Stimulated activated effector memory CD8-positive, alpha-beta T cell treated with anti-CD3 and anti-CD28 coated beads, Interleukin-12 subunit alpha, Interleukin-12 subunit beta, amount 100 ng/mL, for 72 hours (primary cell): ENCODE measurements around the gene ARTN.
A peak's percentile ranks its signal among the peaks of the same experiment; 100 is the strongest.

ENCODE experiments used
- ATAC-seq: fragments of 150-1000 bp; cut with Tn5 transposase; 2 replicates; pipeline ENCODE4 v1.10.0; 2021
- DNase-seq, 2 donors: peaks; one replicate each; pipeline ENCODE4 v3.0.0; 2021 to 2022; ENCODE audit warnings: low spot score in 2 of 2
- H3K27ac Mint-ChIP-seq: one replicate; pipeline ENCODE4 v1.8.0; 2022; ENCODE audit warnings: mild to moderate bottlenecking, mixed read lengths
- H3K36me3 Mint-ChIP-seq: one replicate; pipeline ENCODE4 v1.8.0; 2022; ENCODE audit warnings: mild to moderate bottlenecking, mixed read lengths
- H3K4me1 Mint-ChIP-seq: one replicate; pipeline ENCODE4 v1.8.0; 2022; ENCODE audit warnings: mixed read lengths
- H3K4me3 Mint-ChIP-seq: one replicate; pipeline ENCODE4 v1.8.0; 2022; ENCODE audit warnings: mild to moderate bottlenecking, mixed read lengths
- H3K9me3 Mint-ChIP-seq: one replicate; pipeline ENCODE4 v1.8.0; 2022; ENCODE audit warnings: mixed read lengths

Gene ARTN

DNA sequence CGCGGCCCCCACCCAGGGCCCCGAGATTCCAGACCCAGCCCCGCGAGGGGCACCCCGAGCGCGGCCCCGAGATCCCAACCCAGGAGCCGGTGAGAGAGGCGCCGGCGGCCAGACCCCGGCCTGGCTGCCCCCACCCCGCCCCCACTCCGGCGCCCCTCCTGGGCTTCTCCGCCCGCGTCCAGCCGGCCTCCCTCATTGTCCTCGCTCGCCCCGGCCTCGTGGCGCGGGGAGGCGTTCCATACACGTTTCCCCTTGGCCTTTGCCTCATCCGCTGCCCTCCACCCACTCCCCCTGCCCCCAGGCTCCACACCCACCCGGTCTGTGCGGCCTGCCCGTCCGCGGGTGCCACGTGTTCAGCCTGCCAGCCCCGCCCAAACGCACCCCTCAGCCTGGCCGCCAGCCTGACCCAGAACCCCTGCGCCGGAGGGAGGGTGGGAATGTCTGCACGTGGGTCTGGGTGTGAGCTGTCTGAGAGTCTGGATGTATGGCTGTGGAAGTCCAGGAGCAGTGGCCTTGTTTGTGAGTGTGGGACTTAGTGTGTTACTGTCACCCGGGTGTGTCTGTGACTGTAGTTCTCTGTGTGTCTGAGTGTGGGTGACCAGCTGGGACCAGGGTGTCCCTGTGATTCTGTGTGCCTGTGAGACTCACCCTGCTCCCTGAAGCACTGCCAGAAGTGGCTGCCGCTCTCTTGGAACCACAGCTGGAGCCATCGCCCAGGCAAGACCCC is 46.1 kb downstream of the ARTN start:
- peak overlapping the region; percentile 81 for H3K4me3 Mint-ChIP-seq
- H3K36me3 Mint-ChIP-seq: peaks cover 44% of the 10 kb centered on the region
- H3K27ac Mint-ChIP-seq: peak overlapping the region; percentile 90
- no peaks in the 10 kb centered on the region for H3K9me3 Mint-ChIP-seq
- peak; percentile 34 to 68 for DNase-seq
- peaks cover 65% of the 10 kb centered on the region for H3K4me1 Mint-ChIP-seq
- ATAC-seq: peak; percentile 43

DNA sequence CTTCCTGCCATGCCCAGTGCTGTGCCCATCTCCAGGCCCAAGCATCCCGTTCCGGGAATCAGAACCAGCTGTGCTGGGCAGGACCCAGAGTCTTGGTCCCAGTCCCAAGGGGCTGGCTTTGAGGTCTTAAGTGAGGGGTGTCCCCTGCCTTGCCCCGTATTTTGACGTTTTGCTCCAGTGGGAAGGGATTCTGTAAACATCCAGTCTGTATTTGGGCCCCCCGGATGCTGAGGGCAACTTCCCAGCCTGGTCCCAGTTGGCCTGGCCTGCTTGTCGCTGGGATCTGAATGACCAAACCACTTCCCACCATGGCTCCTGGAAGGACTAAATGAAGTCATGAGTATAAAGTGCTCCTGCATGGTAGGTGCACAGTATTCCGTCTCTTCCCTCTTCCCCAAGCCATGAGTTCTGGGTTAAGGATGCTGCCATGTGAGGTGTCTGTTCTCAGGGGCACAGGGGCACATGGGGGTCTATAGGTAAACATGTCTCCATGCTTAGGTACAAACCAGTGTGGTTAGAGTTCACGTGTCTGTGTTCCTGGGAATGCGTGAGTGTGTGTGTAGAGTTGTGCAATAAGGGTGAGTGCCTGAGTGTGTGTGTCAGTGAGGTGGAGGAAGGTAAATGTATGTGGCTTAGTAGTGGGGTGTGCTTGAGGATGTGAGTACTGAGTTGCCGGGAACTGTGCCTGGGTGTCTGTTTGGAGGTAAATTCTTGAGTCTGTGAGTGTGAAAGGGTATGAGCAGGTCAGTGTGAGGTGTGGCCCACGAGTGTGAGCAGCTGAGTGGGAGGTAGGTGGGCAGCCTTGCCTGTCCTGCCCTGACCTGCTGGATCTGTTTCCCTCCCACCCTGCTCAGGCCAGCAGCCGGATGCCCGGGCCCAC is 46.9 kb downstream of the ARTN start:
- Mint-ChIP-seq H3K36me3 (peaks cover 42% of the 10 kb centered on the region), H3K27ac (peak overlapping the region; percentile 90), H3K9me3 (no peaks in the 10 kb centered on the region), H3K4me3 (peak overlapping the region; percentile 81), H3K4me1 (peaks cover 65% of the 10 kb centered on the region)
- ATAC-seq (no peak), DNase-seq (no peak)

DNA sequence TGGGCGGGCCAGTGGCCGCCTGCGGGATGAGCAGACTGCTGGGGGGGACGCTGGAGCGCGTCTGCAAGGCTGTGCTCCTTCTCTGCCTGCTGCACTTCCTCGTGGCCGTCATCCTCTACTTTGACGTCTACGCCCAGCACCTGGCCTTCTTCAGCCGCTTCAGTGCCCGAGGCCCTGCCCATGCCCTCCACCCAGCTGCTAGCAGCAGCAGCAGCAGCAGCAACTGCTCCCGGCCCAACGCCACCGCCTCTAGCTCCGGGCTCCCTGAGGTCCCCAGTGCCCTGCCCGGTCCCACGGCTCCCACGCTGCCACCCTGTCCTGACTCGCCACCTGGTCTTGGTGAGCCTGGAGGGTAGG is 47.5 kb downstream of the ARTN start:
- Mint-ChIP-seq H3K9me3 (no peaks in the 10 kb centered on the region), H3K27ac (peak overlapping the region; percentile 90), H3K4me3 (peak overlapping the region; percentile 81), H3K36me3 (peaks cover 42% of the 10 kb centered on the region), H3K4me1 (peaks cover 59% of the 10 kb centered on the region)
- ATAC-seq (no peak), DNase-seq (no peak)

DNA sequence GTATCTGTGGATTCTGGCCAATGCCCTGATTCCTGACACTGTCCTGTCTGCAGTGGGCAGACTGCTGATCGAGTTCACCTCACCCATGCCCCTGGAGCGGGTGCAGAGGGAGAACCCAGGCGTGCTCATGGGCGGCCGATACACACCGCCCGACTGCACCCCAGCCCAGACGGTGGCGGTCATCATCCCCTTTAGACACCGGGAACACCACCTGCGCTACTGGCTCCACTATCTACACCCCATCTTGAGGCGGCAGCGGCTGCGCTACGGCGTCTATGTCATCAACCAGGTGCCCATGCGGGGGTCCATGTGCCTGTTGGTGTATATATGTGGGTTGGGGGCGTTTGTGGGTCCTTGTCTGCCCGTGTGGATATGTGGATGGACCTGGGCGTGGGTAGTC is 48.0 kb downstream of the ARTN start:
- peaks cover 54% of the 10 kb centered on the region for H3K4me1 Mint-ChIP-seq
- peaks cover 41% of the 10 kb centered on the region for H3K36me3 Mint-ChIP-seq
- ATAC-seq (no peak), DNase-seq (no peak)
- H3K27ac Mint-ChIP-seq: no peak overlapping the region
- no peak overlapping the region for H3K4me3 Mint-ChIP-seq
- no peaks in the 10 kb centered on the region for H3K9me3 Mint-ChIP-seq

DNA sequence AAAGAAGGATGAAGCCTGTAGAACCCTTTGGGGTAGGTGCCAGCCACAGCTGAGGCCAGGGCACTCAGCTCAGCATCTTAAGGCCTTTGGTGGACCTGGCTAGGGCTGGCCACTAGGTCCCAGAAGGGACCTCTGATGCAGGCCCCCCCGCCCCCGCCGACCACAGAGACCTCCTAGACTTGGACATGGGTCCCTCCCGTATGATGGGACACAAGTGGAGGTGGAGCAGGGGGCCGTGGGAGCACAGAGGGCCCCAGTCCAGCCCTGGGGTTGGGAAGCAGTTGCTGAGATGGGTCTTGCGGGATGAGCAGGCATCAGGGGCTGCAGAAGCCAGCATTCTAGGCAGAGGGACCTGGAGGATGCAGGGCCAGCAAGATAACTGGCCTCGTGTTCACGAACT is 48.6 kb downstream of the ARTN start:
- Mint-ChIP-seq H3K9me3 (no peaks in the 10 kb centered on the region), H3K4me3 (no peak overlapping the region), H3K36me3 (peaks cover 35% of the 10 kb centered on the region), H3K4me1 (peaks cover 48% of the 10 kb centered on the region), H3K27ac (no peak overlapping the region)
- ATAC-seq: no peak
- DNase-seq: no peak

DNA sequence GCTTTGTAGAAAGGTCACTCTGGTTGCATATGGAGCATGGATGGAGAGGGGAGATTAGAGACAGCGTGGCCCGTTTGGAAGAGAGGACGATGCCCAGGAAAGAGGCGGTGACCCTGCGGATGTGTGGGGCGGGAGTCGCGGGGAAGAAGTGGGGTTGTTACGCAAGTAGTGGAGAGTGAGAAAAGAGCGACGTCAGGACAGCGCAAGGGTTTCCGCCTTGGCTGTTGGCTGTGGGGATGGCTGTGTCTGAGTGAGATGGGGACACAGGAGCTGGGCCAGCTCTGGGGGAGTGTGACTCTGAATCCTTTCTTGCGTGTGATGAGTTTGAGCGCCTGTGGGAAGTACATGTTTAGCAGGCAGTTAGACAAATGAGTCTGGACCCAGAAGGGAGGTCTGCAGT is 49.2 kb downstream of the ARTN start:
- Mint-ChIP-seq H3K36me3 (peaks cover 30% of the 10 kb centered on the region), H3K4me1 (peaks cover 42% of the 10 kb centered on the region), H3K9me3 (no peaks in the 10 kb centered on the region), H3K27ac (no peak overlapping the region), H3K4me3 (no peak overlapping the region)
- ATAC-seq (no peak), DNase-seq (no peak)

DNA sequence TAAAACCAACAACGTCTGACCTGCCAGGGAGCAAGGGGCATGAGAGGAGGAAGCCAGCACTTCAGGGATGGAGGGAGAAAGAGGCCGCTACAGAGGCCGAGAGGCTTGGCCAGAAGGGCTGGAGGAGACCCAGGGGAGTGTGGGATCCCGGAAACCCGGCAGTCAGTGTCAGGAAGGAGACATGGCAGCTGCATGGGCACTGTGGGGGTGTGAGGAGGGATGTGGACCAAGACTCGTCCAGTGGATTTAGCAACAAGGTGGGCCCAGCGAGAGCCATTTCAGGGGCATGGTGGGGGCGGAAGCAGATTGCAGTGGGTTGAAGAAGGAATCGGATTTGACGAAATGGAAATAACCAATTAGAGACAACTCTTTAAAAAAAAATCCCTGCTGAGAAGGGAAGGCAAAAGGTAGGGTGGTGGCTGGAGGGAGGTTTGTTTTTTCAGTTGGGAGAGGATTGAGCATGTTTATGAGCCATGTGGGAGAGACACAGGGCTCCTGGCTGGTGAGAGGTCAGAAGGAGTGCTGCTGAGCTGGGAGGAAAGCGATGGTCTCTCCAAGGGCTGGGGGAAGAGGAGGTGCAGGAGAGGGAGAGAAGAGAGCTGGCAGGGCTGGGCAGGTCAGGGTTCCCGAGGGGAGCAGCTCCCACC is 49.8 kb downstream of the ARTN start:
- Mint-ChIP-seq H3K9me3 (no peaks in the 10 kb centered on the region), H3K27ac (peak overlapping the region; percentile 76), H3K4me1 (peaks cover 37% of the 10 kb centered on the region), H3K36me3 (peaks cover 25% of the 10 kb centered on the region), H3K4me3 (no peak overlapping the region)
- DNase-seq (no peak), ATAC-seq (no peak)

DNA sequence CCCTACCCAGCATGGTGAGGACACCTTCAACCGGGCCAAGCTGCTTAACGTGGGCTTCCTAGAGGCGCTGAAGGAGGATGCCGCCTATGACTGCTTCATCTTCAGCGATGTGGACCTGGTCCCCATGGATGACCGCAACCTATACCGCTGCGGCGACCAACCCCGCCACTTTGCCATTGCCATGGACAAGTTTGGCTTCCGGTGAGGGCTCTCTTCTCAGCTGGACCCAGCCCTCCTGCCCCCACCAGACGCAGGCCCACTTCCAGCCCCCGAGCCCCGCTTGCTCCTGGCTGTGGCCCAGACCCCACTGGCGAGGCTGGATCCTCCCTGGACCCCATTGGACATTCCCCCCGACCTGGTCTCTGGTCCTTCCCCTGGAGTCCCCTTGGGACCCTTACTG is 51.3 kb downstream of the ARTN start:
- H3K4me3 Mint-ChIP-seq: no peak overlapping the region
- DNase-seq: no peak
- peaks cover 28% of the 10 kb centered on the region for H3K4me1 Mint-ChIP-seq
- H3K36me3 Mint-ChIP-seq: peaks cover 25% of the 10 kb centered on the region
- no peak overlapping the region for H3K27ac Mint-ChIP-seq
- no peak for ATAC-seq
- no peaks in the 10 kb centered on the region for H3K9me3 Mint-ChIP-seq

DNA sequence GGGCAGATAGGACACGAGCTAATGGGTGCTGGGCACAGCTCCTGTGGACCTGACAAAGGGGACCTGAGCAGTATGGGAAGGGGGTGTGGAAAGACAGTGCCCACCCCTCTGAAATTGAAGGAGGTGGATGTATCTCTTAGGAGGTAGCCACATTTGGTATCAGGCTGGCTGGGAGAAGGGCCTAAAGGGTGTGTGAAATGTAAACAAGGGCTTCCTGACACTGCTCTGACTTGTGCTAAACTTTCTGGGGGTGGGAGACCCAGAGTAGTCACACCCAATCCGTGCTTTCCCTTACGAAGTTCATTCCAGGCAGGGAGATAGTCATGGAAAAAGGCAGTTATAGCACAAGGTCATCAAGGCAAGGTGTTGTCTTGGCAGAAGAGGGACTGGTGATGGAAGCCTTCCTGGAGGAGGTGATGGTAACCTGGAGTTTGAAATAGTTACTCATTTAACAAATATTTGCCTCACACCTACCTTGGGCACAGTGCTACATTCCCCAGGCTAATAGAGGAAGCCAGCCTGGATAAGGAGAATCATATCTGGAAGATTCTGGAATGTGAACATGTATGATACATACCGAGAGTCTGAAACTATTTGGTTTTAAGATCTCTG is 52.5 kb downstream of the ARTN start:
- peaks cover 16% of the 10 kb centered on the region for H3K4me1 Mint-ChIP-seq
- H3K27ac Mint-ChIP-seq: no peak overlapping the region
- no peaks in the 10 kb centered on the region for H3K9me3 Mint-ChIP-seq
- no peak for ATAC-seq
- H3K36me3 Mint-ChIP-seq: peaks cover 25% of the 10 kb centered on the region
- DNase-seq: no peak
- no peak overlapping the region for H3K4me3 Mint-ChIP-seq

DNA sequence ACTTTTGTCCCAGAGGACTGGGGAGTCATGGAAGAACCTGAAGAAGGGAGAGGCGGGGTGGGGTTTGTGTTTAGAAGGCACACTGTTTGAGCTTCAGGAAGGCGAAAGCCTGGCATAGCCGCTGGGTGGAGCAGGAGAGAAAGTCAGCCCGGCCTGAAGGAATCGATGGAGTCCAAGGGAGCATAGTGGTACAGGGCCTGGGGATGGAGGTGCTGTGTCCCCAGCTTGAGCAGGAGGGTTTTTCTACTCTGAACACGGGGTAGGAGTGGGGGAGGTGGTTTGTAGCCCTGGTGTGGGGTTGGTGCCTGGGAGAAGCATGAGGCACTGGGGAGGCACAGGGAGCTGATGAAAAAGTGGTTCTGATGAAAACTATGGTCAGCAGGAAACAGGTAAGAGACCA is 53.1 kb downstream of the ARTN start:
- H3K4me1 Mint-ChIP-seq: peaks cover 19% of the 10 kb centered on the region
- no peaks in the 10 kb centered on the region for H3K9me3 Mint-ChIP-seq
- H3K27ac Mint-ChIP-seq: no peak overlapping the region
- ATAC-seq (no peak), DNase-seq (no peak)
- H3K4me3 Mint-ChIP-seq: no peak overlapping the region
- peaks cover 28% of the 10 kb centered on the region for H3K36me3 Mint-ChIP-seq
